NT2/D1 (cell line): ENCODE results near the gene TNFRSF21.

Experiments
- SUZ12 ChIP-seq: IDR thresholded peaks from 2 replicates; pipeline ENCODE4 v1.6.1; 2011; ENCODE audit not compliant: insufficient read length, insufficient read depth; ENCODE audit errors: extremely low read depth
- YY1 ChIP-seq: IDR thresholded peaks from 2 replicates; pipeline ENCODE4 v1.6.1; 2011; ENCODE audit not compliant: insufficient read length, insufficient read depth
- ZNF274 ChIP-seq: IDR thresholded peaks from 2 replicates; pipeline ENCODE4 v1.6.1; 2011; ENCODE audit warnings: mild to moderate bottlenecking, low read depth, low read length

- TF ChIP-seq YY1 (no peak), ZNF274 (no peak), SUZ12 (no peak)
These were observed 16.8 kb downstream of the TNFRSF21 start for GRCh38 chr6:47292944-47293343.
